ENCODE data around the gene SLC22A15.

The SLC22A15 gene

DNA sequence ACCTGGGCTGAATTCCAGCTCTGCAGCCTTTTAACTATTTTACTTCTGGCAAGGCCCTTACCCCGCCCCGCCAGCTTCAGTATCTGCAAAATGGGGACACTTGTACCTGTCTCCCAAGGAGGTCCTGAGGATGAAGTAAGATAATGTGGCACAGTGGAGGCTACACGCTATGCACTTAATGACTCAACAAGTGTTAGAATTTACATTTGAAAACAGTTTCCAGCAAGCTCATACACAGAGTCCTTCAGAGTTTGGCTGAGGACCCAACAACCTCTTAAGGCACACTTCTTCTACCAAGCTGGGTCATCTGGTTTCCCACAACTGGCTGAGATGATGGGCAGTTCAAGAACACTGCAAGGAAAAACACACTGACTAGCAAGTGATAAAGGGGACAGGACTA is 30.2 kb upstream of the SLC22A15 start:
- TF ChIP-seq MYC (IDR thresholded peaks at IDR 0.05; ENCODE audit: low read depth, low read length) (no peak), POLR2A (IDR thresholded peaks at IDR 0.05; ENCODE audit: extremely low read depth, insufficient read length) (no peak)
- TF ChIP-seq, protein P1, sequence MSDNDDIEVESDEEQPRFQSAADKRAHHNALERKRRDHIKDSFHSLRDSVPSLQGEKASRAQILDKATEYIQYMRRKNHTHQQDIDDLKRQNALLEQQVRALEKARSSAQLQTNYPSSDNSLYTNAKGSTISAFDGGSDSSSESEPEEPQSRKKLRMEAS (IDR thresholded peaks at IDR 0.05; ENCODE audit: low read depth, low read length): no peak
- TF ChIP-seq, protein P2, sequence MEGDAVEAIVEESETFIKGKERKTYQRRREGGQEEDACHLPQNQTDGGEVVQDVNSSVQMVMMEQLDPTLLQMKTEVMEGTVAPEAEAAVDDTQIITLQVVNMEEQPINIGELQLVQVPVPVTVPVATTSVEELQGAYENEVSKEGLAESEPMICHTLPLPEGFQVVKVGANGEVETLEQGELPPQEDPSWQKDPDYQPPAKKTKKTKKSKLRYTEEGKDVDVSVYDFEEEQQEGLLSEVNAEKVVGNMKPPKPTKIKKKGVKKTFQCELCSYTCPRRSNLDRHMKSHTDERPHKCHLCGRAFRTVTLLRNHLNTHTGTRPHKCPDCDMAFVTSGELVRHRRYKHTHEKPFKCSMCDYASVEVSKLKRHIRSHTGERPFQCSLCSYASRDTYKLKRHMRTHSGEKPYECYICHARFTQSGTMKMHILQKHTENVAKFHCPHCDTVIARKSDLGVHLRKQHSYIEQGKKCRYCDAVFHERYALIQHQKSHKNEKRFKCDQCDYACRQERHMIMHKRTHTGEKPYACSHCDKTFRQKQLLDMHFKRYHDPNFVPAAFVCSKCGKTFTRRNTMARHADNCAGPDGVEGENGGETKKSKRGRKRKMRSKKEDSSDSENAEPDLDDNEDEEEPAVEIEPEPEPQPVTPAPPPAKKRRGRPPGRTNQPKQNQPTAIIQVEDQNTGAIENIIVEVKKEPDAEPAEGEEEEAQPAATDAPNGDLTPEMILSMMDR (IDR thresholded peaks at IDR 0.05; ENCODE audit: low read depth, low read length): no peak
- DNase-seq (ENCODE audit: low read depth): no peak

DNA sequence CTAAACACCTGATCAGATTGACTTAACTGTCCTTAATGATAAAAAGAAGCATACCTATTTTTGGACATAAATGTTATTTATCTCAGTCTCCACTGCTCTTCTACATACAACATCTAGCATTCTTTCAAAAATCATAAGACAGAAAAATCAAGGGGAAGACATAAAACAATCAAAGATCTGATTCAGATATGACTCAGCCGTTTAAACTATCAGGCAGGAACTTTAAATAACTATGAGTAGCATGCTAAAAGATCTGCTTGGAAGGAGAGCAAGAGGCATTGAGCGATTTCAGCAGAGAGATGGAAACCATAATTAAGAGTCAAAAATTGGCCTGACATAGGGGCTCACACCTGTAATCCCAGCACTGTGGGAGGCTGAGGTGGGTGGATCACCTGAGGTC is 27.2 kb upstream of the SLC22A15 start:
- no peak for DNase-seq (ENCODE audit: low read depth)
- TF ChIP-seq, protein P1 (IDR thresholded peaks at IDR 0.05; ENCODE audit: low read depth, low read length): no peak
- no peak for TF ChIP-seq POLR2A (IDR thresholded peaks at IDR 0.05; ENCODE audit: extremely low read depth, insufficient read length)
- TF ChIP-seq, protein P2 (IDR thresholded peaks at IDR 0.05; ENCODE audit: low read depth, low read length): no peak
- no peak for TF ChIP-seq MYC (IDR thresholded peaks at IDR 0.05; ENCODE audit: low read depth, low read length)
- no peak overlapping the region for H3K4me3 ChIP-seq (ENCODE audit: low read depth, low read length)

More for the DNA sequence above, 30.2 kb upstream of the SLC22A15 start:
- no peak overlapping the region for H3K4me3 ChIP-seq (ENCODE audit: low read depth, low read length)

DNA sequence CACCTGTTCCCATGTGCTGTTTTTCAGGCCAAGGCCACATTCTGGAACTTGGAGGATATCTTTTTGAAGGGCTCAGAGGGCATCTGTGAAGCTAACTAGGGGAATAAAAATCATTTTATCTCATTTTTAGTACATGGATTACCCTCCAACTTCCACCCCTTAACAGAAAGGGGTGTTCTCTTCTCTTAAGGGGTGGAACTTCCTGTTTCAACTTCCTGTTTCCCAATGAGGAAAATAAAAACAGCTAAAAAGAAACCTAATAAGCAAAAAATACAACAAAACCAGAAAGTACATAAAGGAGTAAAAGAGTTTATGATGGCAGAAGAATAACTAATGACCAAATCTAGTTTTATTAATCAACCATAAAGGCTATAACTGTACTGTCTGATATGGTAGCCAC is 24.8 kb upstream of the SLC22A15 start:
- DNase-seq (ENCODE audit: low read depth): peak; percentile 16
- H3K4me3 ChIP-seq (ENCODE audit: low read depth, low read length): no peak overlapping the region
- TF ChIP-seq, protein P2 (IDR thresholded peaks at IDR 0.05; ENCODE audit: low read depth, low read length): no peak
- no peak for TF ChIP-seq MYC (IDR thresholded peaks at IDR 0.05; ENCODE audit: low read depth, low read length)
- no peak for TF ChIP-seq POLR2A (IDR thresholded peaks at IDR 0.05; ENCODE audit: extremely low read depth, insufficient read length)
- TF ChIP-seq, protein P1 (IDR thresholded peaks at IDR 0.05; ENCODE audit: low read depth, low read length): no peak

DNA sequence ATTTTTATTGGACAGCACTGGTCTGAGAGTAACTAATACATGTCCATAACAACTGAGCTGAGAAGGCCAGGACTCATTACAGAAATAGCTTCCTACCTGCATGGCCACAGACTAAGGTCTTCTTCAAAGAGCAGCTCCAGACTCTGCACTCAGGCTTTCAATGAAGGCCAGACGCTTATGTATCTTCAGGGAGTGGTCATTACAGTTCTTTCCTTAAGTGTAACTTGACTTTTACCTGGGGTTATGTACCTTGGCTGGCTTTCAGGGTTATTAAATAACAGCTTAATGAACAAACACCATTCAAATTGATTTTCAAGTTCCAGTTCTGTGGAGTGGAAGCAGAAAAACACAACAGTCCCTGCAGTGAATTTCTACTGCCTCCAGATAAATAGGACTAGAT is 23.8 kb upstream of the SLC22A15 start:
- no peak overlapping the region for H3K4me3 ChIP-seq (ENCODE audit: low read depth, low read length)
- TF ChIP-seq MYC (IDR thresholded peaks at IDR 0.05; ENCODE audit: low read depth, low read length): no peak

DNA sequence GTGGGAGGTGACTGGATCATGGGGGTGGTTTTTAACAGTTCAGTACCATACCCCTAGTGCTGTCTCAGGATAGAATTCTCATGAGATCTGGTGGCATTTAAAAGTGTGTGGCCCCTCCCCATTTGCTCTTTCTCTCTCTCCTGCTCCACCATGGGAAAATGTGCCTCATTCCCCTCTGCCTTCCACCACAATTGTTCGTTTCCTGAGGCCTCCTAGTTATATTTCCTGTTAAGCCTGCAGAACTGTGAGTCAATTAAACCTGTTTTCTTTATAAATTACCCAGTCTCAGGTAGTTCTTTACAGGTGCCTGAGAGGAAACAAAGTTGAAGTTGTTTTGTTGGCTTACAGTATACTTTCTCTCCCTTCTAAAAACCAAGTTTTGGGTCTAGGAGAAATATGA is 23.1 kb upstream of the SLC22A15 start:
- TF ChIP-seq MYC (IDR thresholded peaks at IDR 0.05; ENCODE audit: low read depth, low read length): no peak
- TF ChIP-seq, protein P1 (IDR thresholded peaks at IDR 0.05; ENCODE audit: low read depth, low read length): no peak
- TF ChIP-seq, protein P2 (IDR thresholded peaks at IDR 0.05; ENCODE audit: low read depth, low read length): no peak
- no peak for TF ChIP-seq POLR2A (IDR thresholded peaks at IDR 0.05; ENCODE audit: extremely low read depth, insufficient read length)
- no peak for DNase-seq (ENCODE audit: low read depth)
- no peak overlapping the region for H3K4me3 ChIP-seq (ENCODE audit: low read depth, low read length)

More for the DNA sequence above, 23.8 kb upstream of the SLC22A15 start:
- no peak for DNase-seq (ENCODE audit: low read depth)

DNA sequence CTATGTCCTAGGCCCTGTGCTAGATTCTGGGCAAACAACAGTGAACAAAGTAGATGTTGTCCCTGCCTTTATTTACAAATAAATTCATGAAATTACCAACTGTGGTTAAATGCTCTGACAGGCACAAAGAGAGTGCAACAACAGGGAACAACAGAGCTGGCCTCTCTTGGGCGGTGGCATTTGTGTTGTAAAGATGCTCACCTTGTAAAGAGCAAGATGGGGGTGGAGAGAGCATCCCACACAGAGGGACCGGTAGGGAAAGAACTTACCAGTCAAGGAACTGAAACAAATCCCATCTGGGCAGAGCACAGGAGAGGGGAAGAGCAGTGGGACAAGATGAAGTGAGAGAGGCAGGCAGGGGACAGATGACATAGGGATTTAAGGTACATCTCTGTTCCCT is 21.6 kb upstream of the SLC22A15 start:
- no peak for TF ChIP-seq MYC (IDR thresholded peaks at IDR 0.05; ENCODE audit: low read depth, low read length)
- TF ChIP-seq, protein P2 (IDR thresholded peaks at IDR 0.05; ENCODE audit: low read depth, low read length): no peak
- no peak for TF ChIP-seq POLR2A (IDR thresholded peaks at IDR 0.05; ENCODE audit: extremely low read depth, insufficient read length)
- TF ChIP-seq, protein P1 (IDR thresholded peaks at IDR 0.05; ENCODE audit: low read depth, low read length): no peak
- no peak for DNase-seq (ENCODE audit: low read depth)
- no peak overlapping the region for H3K4me3 ChIP-seq (ENCODE audit: low read depth, low read length)
